GM18507 (cell line): Measurements from ENCODE around the gene GGT6.

Source experiments
- DNase-seq: peaks from one replicate; pipeline ENCODE4 v3.0.0; 2011; ENCODE audit warnings: low read depth; ENCODE audit not compliant: insufficient read length; ENCODE audit errors: extremely low spot score
- FAIRE-seq: peaks from 2 replicates; lab custom pipeline; 2011; peaks lifted over from hg19 to GRCh38; lab: Jason Lieb, UNC

The GGT6 gene

DNA sequence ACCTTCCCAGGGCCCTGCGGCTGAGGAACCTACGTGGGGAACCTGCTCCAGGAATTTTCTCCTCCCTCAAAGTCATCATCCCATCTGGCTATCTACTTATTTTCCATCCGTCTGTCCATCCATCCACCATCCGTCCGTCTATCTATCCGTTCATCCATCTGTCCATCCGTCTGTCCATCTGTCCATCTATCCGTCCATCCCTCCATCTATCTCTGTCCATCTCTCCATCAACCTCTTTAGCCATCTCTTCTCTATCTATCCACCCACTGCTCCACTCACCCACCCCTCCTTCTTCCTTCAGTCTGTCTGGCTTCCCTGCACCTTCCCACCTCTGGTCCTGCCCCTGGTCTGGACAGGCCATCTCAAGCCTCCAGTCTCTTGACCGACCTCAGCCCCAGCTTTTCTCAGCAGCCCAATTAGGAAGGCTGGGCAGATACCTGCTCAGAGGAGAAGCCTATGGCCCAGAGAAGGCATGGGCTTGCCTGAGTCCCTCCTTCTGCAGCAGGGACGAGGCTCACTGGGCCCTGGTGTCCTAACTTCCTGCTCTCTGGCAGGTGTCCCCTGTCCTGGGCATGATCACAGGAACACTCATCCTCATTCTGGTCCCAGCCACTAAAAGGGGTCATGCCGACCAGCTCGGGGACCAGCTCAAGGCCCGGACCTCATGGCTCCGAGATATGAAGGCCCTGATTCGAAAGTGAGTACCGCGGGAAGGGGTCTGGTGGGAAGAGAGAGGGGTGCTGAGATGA lies 28.2 kb downstream of the GGT6 start:
- no peak for DNase-seq
- no peak for FAIRE-seq

DNA sequence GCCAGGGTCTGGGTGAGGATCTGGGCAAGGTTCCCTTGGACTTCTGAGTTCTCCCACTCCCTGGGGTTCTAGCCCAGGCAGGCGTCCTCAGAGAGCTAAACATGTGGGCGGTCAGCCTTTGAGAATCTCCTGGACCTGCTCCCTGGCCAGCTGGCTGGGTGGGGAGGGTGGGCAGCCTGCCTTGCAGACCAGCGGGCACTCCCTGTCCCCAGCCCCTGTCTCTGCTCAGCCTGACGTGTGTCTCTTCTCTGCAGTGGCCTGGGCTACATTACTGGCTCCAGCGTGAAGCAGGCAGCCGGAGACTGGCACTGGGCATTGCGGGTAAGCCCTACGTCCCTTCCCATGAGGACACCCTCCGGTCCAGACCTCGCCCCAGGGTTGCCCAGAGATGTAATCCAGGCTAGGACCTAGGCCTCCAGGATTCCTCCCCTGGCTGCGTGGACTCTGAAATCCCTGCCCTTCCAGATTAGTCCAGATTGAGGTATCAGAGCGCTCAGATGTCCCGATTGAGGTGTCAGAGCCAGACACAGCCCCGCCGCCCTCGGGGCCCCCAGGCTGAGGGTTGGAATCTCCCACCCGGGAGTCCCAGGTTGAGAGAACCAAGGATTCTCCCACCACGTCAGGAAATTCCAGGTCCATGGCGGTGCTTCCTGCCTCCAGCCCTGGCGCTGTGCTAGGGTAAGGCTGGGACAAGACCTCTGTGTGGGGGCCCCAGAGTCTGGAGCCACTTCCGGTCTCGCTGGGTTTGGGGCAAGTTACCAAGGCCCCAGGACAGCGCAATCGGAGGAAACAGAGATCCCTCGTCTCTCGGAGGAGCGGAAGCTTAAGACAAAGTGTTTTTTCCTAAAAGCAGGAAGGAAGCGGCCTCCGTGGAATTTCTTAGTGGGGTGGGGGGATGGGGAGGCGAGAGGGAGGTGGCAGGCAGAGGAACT lies 29.3 kb downstream of the GGT6 start:
- FAIRE-seq (no peak), DNase-seq (no peak)

DNA sequence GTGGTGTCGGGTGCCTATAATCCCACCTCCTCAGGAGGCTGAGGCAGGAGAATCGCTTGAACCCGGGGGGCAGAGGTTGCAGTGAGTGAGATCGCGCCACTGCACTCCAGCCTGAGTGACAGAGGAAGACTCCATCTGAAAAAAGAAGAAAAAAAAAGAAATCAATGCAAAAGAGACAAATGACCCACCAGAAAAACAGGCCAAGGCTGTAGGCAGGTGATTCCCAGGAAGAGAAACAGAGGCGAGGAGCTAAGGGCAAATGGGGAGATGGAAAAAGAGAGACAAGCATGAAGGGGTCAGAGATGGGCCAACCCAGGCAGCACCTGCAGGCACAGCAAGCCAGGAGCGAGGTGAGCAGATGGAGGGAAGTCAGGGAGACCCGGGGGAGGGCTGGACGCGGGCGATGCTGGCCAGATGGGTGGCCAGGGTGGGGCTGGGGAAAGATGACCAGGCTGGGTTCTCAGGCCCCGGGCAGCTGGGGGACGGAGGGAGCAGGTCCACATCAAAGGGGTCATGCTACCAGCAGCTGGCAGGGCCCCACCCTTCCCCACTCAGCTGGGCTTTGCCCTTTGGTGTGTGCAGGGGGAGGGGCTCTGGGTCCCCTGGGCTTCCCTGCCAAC lies 30.7 kb downstream of the GGT6 start:
- FAIRE-seq (no peak), DNase-seq (no peak)

DNA sequence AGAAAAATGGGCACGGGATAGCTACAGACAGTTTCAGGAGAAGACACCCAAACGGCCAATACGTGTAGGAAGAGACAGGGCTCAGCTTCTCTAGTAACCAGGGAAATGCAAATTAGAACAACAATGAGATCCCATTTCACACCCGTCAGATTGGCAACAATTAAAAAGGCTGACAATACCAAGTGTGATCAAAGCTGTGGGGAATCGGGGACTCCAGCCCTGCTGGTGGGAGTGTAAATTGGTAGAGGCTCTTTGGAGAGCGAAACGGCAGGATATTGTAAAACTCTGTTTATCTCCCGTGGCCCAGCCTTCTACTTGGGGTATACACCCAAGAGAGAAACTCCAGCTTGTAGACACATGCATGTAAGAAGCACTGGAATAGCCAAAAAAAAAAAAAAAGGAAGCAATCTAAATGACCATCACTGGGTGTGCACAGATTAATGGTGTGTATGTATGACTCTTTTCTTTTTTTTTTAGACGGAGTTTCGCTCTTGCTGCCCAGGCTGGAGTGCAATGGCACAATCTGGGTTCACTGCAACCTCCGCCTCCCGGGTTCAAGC lies 32.7 kb downstream of the GGT6 start:
- no peak for FAIRE-seq
- DNase-seq: no peak

DNA sequence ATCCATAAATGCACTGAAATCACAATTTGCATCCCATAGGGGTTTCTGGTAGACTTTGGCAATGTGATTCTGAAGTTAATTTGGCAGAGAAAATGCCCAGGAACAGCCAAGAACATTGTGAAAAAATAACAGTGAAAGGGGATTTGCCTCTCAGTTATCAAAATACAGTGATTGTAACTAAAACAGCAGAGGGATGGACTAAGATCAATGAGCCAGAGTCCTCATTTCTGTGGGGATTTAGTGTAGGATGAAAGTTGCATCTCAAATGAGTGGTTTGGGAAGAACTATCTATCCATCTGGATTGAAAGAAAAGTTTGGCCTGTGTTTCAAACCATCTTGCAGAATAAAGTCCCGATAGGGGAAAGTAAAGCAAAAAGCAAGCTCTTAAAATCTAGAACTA lies 33.2 kb downstream of the GGT6 start:
- DNase-seq (no peak), FAIRE-seq (no peak)

DNA sequence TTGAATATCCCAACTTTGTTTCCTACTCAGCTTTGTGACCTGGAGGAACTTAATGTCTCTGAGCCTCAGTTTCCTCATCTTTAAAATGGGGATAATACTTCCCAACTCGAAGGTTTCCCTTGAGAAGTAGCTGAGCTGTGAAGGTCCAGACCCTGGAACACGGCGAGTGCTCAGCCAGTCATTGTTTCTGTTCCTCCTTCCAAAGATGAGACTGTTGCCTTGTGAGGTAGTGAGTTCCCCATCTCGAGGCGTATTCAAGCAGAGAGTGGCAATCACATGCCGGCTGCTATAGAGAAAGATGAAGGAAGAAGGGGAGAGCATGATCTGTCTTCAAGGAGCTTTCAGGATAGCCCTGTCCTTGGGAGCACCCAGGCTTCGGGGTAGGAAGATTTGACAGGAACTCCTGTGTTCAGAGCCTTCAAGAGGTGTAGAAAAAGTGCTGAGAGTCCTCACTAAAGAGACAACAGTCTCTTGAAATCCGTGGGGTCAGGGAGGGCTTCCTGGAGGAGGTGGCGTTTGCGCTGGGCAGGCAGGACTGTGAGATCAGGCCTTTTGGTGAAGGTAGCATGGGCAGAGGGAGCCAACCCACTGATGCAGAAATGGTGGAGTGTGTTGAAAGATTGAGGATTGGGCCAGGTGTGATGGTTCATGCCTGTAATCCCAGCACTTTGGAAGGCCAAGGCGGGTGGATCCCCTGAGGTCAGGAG lies 34.5 kb downstream of the GGT6 start:
- DNase-seq: no peak
- FAIRE-seq: no peak

DNA sequence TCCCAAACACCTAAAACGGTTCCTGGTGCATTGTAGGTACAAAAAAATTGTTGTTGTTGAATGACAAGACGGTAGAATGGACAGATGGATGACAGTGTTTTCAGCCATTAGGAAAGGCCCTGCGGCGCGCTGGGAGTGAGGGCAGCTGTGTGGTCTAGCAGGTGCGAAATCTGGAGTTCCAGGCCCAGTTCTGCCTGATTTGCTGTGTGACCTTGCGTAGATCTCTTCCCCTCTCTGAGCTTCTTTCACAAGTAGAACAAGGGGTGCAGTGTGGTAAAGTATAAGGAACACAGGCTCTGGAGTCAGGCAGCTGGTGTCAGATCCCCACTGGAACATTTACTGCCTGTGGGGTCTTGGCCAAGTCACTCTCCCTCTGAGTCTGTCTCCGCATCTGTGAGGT lies 36.4 kb downstream of the GGT6 start:
- DNase-seq (no peak), FAIRE-seq (no peak)

DNA sequence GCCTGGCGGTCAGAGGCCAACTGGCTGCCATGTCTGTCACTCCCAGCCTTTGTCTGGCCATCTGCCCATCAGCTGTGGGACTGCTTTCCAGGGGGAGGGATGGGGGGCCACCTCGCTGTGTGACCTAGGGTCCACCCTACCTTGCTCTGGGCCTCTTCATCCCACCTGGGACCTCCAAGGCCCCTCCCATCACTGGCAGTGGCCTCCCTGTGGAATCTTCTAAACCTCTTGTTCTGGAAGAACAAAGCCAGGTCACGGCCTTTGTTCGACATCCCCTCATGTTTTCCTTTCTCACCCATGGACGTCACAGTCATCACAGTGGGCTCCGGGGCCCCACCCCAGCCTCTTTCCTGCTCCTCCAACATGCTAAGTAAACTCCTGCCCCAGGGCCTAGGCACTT lies 37.7 kb downstream of the GGT6 start:
- FAIRE-seq (no peak), DNase-seq (no peak)

DNA sequence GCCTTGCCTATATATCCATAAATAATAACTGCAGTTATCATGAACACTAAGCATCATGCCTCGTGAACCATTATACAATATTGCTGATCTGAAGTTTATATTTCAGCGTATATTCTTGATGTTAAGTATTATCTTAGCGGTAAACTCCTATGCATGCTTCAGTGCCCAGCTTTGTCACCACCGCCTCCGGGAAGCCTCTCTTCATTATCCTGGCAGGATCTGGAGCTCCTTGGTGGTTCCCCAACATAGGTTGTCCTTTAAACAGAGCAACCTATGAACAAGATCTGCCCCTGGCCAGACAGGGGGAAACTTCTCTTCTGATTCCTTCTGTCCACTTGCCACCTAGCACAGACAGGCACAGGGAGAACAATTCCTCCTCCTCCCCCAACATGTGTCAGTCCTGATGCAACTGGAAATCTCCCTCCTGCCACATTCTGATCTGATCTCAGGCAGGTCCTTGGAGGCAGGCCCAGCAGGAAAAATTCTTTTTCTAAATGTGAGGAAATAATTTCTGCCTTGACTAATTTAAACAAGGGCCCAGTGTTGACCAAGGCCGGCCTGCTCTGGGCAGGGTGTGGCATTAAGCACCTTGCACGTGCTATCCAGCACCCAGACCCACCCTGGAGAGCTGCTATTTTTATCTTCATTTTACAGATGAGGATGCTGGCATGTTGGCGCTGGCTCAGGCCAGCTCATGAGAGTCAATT lies 39.3 kb downstream of the GGT6 start:
- FAIRE-seq (no peak), DNase-seq (no peak)

DNA sequence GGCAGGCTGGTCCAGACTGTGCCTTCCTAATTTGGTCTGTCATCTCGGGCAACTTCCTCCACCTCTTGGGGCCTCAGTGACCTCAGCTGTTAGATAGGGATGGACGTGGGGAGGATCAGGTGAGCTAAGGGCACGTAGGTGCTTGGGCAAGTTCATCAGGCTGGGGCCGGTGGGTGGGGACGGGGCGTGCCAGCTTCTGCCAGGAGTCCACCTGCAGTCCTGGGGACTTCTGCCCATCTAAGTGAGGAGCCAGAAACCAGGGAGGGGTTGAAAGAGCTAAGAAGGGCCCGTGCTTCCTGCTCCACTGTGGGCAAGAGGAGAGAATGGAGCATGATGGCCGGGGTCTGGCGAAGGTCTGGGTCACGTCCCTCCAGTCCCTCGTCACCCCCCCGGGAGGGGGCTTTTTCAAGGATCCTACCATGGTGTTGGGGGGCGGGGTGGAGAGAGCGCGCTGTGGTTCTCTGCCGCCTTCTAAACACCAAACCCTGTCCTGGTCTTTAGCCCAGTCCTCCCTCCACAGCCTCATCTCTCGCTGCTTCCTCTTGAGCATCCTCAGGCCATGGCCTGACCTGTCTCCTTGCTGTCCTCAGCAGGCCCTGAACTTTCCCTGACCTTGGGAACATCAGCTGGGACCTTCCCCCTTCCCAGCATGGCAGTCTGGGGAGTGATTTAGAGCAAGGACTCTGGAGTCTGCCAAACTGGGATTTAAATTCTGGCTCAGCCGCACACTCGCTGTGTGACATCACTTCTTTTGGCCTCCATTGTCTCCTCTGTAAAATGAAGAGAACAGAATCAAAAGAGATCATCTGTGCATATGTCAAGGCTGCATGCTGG lies 40.1 kb downstream of the GGT6 start:
- FAIRE-seq: no peak
- no peak for DNase-seq

DNA sequence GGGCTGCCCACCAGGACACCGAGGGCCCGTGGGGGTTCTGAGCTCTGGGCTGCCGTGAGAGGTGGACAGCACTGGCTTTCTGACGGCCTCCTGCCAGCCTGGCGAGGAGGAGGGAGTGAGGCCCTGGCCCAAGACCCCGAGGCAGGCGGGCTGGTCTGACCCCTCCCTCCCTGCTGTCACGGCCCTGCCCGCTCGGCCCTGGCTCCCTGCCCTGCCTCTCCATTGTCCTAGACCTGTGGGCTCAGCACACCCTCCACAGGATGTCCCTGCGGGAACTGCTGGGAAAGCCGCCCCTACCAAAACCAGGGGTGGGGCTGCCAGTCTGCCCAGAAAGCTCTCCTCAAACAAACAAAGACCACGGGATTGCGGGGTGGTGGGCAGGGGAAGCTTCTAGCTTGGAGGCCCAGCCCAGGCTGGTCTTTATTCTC lies 41.0 kb downstream of the GGT6 start:
- FAIRE-seq: no peak
- no peak for DNase-seq

DNA sequence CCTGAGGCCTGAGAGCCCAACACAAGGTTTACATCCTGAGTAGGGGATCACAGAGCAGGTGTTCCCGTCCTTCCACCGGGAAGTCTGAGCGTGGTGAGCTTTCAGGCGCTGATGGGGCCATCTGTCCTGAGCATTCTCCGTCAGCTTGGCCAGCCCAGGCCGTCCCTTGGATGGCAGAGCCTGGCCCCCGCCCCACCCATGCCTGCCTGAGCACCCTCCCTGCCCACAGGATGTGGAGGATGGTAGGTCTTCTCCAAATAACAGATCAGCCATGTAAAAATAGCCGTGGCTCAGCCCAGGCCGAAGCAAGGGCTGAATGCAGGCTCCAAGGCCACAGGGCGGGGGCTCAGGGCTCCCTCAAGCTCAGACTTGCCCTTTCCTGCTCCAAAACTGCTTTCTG lies 41.5 kb downstream of the GGT6 start:
- FAIRE-seq: no peak
- DNase-seq: no peak

DNA sequence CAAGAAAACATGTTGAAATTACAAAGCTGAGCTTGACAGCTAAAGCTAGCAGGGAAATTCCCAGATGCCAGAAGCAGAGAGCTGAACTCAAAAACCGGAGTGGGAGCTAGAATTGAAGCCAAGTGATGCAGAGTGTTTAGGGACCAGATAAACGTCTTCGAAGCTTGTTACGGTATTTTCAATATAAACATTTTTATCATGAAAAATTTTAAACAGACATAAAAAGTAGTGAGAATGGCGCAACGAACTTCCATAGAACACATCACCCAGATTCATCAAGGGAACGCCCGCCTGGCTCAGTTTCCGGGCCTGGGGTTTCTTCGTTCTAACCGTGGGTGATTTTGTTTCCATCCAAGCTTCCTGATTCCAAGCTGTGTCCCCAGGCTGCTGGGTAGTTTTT lies 43.6 kb downstream of the GGT6 start:
- no peak for FAIRE-seq
- DNase-seq: no peak

DNA sequence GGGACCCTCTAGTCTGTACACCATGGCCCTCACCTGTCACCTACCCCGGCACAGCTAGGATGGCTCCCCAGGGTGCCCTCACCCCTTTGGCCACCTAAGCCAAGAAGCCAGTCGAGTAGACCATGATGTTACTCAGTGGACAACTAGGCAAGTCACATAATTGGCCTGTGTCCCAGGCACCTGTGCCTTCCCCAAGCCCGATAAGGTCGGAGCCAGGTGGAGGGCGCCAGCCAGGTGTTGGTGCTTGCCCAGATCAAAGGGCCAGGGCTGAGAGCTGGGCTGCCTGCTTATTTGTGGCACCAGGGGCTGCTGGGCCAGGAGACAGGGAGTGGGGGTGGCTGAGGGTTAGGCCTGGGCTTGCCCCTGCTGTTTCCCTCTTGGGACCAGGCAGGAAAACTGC lies 44.9 kb downstream of the GGT6 start:
- FAIRE-seq (no peak), DNase-seq (no peak)

DNA sequence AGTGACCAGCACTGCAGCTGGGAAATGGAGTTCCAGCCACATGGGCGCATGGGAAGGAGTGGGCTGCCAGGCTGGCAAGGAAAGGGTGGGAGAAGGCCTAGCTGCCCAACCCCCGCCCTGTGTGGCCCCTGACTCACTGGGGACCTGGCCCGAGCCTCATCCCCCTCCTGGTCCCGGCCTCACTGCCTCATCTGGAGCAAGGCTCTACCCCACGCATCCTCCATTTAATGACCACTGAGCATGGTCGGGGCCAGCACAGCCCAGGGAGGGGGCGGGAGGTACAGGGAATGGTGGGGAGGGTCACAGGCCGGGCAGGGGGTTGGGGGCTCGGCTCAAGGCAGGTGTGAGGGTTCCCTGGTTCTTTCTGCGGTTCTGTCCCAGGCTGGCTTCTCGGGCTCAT lies 45.6 kb downstream of the GGT6 start:
- DNase-seq (no peak), FAIRE-seq (no peak)

DNA sequence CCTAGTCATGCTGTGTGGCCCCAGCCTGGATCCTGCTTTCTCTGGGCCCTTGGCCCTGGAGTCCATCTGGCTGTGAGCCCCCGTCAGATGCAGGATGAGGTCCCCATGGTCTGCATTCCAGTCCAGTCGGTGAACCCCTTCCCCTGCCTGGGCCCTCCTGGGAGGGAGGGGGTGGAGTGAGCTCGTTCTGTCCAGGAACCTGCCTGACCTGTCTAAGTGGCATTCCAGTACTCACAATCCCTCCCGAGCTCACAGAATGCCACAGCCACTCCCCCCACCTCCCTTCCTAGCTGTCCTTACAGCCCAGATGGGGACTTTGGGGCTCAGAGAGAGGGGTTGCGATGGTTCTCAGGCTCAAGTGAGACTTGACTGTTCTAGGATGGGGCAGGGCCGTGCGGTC lies 46.2 kb downstream of the GGT6 start:
- DNase-seq (no peak), FAIRE-seq (no peak)

DNA sequence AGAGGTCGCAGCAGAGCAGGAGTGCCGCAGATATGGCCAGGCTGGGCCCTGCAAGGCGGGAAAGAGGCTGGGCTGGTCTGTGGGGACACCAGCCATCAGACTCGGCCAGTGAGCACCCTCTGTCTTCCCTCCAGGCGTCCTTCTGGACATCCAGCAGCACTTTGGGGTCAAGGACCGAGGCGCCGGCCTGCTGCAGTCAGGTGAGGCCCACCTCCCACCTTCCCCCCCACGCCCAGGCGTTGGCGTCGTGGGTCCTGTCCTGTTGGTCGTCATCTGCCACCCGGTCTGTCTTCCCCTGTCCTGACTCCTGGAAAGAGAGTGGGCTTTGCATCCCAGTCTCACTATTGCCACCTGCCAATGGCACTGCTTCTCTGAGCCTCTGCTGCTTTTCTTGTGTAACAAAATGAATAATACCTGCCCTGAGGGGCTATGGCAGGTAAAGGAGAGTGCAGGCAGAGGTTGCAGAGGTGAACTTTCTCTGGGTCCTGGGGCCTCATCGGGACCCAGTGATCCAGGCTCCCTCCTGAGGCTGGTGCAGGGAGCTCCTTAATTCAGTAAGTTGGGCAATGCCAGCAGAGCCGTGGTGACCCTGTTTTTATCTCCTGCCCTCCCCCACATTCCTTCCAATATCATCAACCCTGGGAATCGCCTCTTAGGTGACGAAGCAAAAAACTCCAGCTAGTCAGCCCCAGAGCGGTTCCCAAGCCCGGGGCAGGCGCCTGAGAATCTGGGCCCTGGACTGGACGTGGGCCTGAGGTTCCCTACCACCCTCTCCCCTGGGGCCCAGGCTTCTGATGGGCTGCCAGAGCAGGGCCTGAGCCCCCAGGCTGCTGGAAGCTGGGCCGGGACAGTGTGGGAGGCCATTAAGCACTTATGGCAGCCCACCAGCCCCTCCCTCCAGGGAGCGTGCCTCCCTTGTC lies 47.0 kb downstream of the GGT6 start:
- DNase-seq: no peak
- FAIRE-seq: no peak
